ENCODE data around the gene MAP2K4. TPM values are rescaled to one million over a fixed set of nuclear protein-coding genes. Genes with fewer than 3 reads are reported as not detected.

MAP2K4 gene
- total and polyA plus RNA-seq, 2 of the 4 experiments (the other 2 are of a cell fraction), result 14.5 to 32.6 TPM

- no peak overlapping the region for H3K9ac ChIP-seq (ENCODE audit: low read depth, low read length)
- no CpG with 5 or more reads among the region's 2 CpGs for WGBS, 2 experiments (ENCODE audit: extremely low coverage in 2 of 2, insufficient read length in 1 of 2)
Measured at GRCh38 chr17:12110906-12111305, 90.2 kb downstream of the MAP2K4 start.

More at GRCh38 chr17:12110906-12111305, 90.2 kb downstream of the MAP2K4 start:
- H3K14ac ChIP-seq (replicated peaks; ENCODE audit: low read depth, low read length), result no peak overlapping the region
- POLR2A ChIA-PET (ENCODE audit: unreplicated experiment), result no interaction called here
- DNase-seq, result no peak
- H3K79me1 ChIP-seq (ENCODE audit: low read depth in 1 of 2, low read length in 2 of 2), result peaks cover 5 to 19% of the 10 kb centered on the region in 2 experiments; a peak in 3 of 4 replicates
- no peak overlapping the region for H3K4ac ChIP-seq (ENCODE audit: low read depth, low read length)
- H4K8ac ChIP-seq (ENCODE audit: low read depth in 2 of 2, low read length in 2 of 2), result no peak overlapping the region
- peaks cover 8% of the 10 kb centered on the region for H3K9me1 ChIP-seq (ENCODE audit: insufficient read depth, low read length)
- no peak overlapping the region for H2BK120ac ChIP-seq (ENCODE audit: low read depth, low read length)
- H3K18ac ChIP-seq (ENCODE audit: low read depth, low read length), result no peak overlapping the region
- H4K91ac ChIP-seq (ENCODE audit: insufficient read depth, low read depth, low read length), result no peak overlapping the region
- H3K36me3 ChIP-seq (ENCODE audit: control insufficient read depth, insufficient read depth, low read length), result peaks cover 19% of the 10 kb centered on the region
- no peak overlapping the region for H3K56ac ChIP-seq (ENCODE audit: extremely low read depth, insufficient read depth, low read length)
- H3K9me3 ChIP-seq (ENCODE audit: control insufficient read depth, insufficient read depth, low read length), result no peaks in the 10 kb centered on the region
- no peak overlapping the region for H3K4me3 ChIP-seq (ENCODE audit: insufficient read depth, low read depth, low read length)
- H2BK5ac ChIP-seq (ENCODE audit: low read depth, low read length, poor library complexity, severe bottlenecking), result no peak overlapping the region
- no peak overlapping the region for H2AK9ac ChIP-seq (replicated peaks; ENCODE audit: low read depth, low read length, poor library complexity)
- dilution Hi-C loops (cut with HindIII; ENCODE audit: low sequenced_read_pairs, unreplicated experiment) (no loop called here), in situ Hi-C loops (cut with MboI; ENCODE audit: low sequenced_read_pairs) (no loop called here), intact Hi-C loops (cut with micrococcal nuclease) (no loop called here)
- no peak overlapping the region for H4K5ac ChIP-seq (ENCODE audit: low read depth, low read length)
- H2AK5ac ChIP-seq (ENCODE audit: low read depth, low read length), result no peak overlapping the region
- H3K4me2 ChIP-seq (ENCODE audit: low read depth, low read length), result no peak overlapping the region
- BruUV-seq (replicated peaks), result no TSS peak
- H2BK15ac ChIP-seq (ENCODE audit: low read depth, low read length), result no peak overlapping the region
- no peak for ATAC-seq (ENCODE audit: low read depth)
- H4K20me1 ChIP-seq (ENCODE audit: insufficient read depth, low read length), result no peaks in the 10 kb centered on the region; the same call in 1 of the 2 replicates
- H2BK20ac ChIP-seq (ENCODE audit: low read depth, low read length), result no peak overlapping the region
- H3K4me1 ChIP-seq (ENCODE audit: control insufficient read depth, insufficient read depth, low read length), result peaks cover 2% of the 10 kb centered on the region
- H2AFZ ChIP-seq (replicated peaks; ENCODE audit: low read length, poor library complexity), result no peak overlapping the region
- no peaks in the 10 kb centered on the region for H3K27me3 ChIP-seq (ENCODE audit: control insufficient read depth, insufficient read depth, low read length)
- CTCF ChIA-PET, result no interaction called here
- no peak overlapping the region for H3K23ac ChIP-seq (ENCODE audit: low read depth, low read length)
- TF ChIP-seq FOS (IDR thresholded peaks at IDR 0.05; ENCODE audit: low read depth, low read length) (no peak), MAFK (IDR thresholded peaks at IDR 0.05; ENCODE audit: low read depth, low read length) (no peak), RFX5 (IDR thresholded peaks at IDR 0.05; ENCODE audit: low read depth, low read length) (no peak), ELK1 (IDR thresholded peaks at IDR 0.05; ENCODE audit: borderline replicate concordance, low read depth, low read length) (no peak), CHD1 (IDR thresholded peaks at IDR 0.05; ENCODE audit: low read depth, low read length) (no peak), CEBPB (IDR thresholded peaks at IDR 0.05; ENCODE audit: low read depth, low read length) (no peak), BHLHE40 (IDR thresholded peaks at IDR 0.05; ENCODE audit: low read depth, low read length) (no peak), MXI1 (IDR thresholded peaks at IDR 0.05; ENCODE audit: borderline replicate concordance, low read depth, low read length) (no peak), SMC3 (IDR thresholded peaks at IDR 0.05; ENCODE audit: low read depth, low read length) (no peak), USF2 (IDR thresholded peaks at IDR 0.05; ENCODE audit: low read depth, low read length) (no peak), RCOR1 (IDR thresholded peaks at IDR 0.05; ENCODE audit: insufficient replicate concordance, low read length) (no peak)
- H3K27ac ChIP-seq (ENCODE audit: insufficient read depth, low read length), result no peak overlapping the region

All from IMR-90 (cell line).